ENCODE measurements around the gene TP53. TPM values are rescaled to one million over a fixed set of nuclear protein-coding genes. Genes with fewer than 3 reads are reported as not detected.
A peak's percentile ranks its signal among the peaks of the same experiment; 100 is the strongest.

The TP53 gene
- total RNA-seq, 2 experiments from 2014 or later: 69.2 to 172 TPM

GRCh38 chr17:7684851-7685532 is 2.3 kb downstream of the TP53 start:
- CTCF ChIA-PET (ENCODE audit: unreplicated experiment): interaction anchor here (1.0 kb wide), 1 partner anchor 125 kb away, joined by 3 read pairs; no protein-coding TSS in a partner anchor
- no peak overlapping the region for H2AFZ ChIP-seq (ENCODE audit: low read length)

GRCh38 chr17:7677388-7678067 is 9.8 kb downstream of the TP53 start:
- Histone ChIP-seq H3K4me1 (ENCODE audit: insufficient read depth, low read length, poor library complexity, severe bottlenecking) (no peaks in the 10 kb centered on the region), H3K4me2 (ENCODE audit: low read length) (no peak overlapping the region), H3K27ac (ENCODE audit: low read depth, low read length, poor library complexity, severe bottlenecking) (no peak overlapping the region), H3K79me2 (ENCODE audit: insufficient read depth, low read depth, low read length) (peaks cover 15% of the 10 kb centered on the region), H4K20me1 (ENCODE audit: insufficient read depth, low read length) (no peaks in the 10 kb centered on the region), H3K4me3 (ENCODE audit: low read depth, low read length, poor library complexity, severe bottlenecking) (no peak overlapping the region), H2AFZ (ENCODE audit: low read length) (no peak overlapping the region), H3K9me2 (ENCODE audit: insufficient read depth, low read length) (no peaks in the 10 kb centered on the region), H3K36me3 (ENCODE audit: insufficient read depth, low read length) (peaks cover 46% of the 10 kb centered on the region), H3K9me3 (ENCODE audit: low read length) (peaks cover 8% of the 10 kb centered on the region)
- TF ChIP-seq EZH2phosphoT487 (IDR thresholded peaks at IDR 0.05; ENCODE audit: borderline replicate concordance, low read depth, low read length): no peak
- no peak for TF ChIP-seq CTCF (conservative IDR thresholded peaks at IDR 0.05; ENCODE audit: low read length)
- BruUV-seq (replicated peaks): no TSS peak
- POLR2A ChIA-PET: no interaction called here
- intact Hi-C loops (cut with micrococcal nuclease; ENCODE audit: unreplicated experiment): no loop called here
- CTCF ChIA-PET (ENCODE audit: unreplicated experiment): no interaction called here
- no peak for DNase-seq (ENCODE audit: low spot score)

More at GRCh38 chr17:7684851-7685532, 2.3 kb downstream of the TP53 start:
- DNase-seq (ENCODE audit: low spot score): no peak
- H3K4me2 ChIP-seq (ENCODE audit: low read length): peak overlapping the region; percentile 86
- H3K4me1 ChIP-seq (ENCODE audit: insufficient read depth, low read length, poor library complexity, severe bottlenecking): peaks cover 27% of the 10 kb centered on the region
- no TSS peak for BruUV-seq (replicated peaks)
- no peaks in the 10 kb centered on the region for H3K9me3 ChIP-seq (ENCODE audit: low read length)
- POLR2A ChIA-PET: interaction anchor here (0.6 to 2.7 kb wide), 3 partner anchors 12 to 133 kb away, joined by 3 to 10 read pairs (median 5); partner anchors contain the start of gene SAT2
- intact Hi-C loops (cut with micrococcal nuclease; ENCODE audit: unreplicated experiment): loop anchor here (5.0 kb wide), 5 partner anchors 113 to 692 kb away; partner anchors contain the start of genes KCTD11 and KRABD2
- peak overlapping the region; percentile 93 for H3K27ac ChIP-seq (ENCODE audit: low read depth, low read length, poor library complexity, severe bottlenecking)
- H3K4me3 ChIP-seq (ENCODE audit: low read depth, low read length, poor library complexity, severe bottlenecking): peak overlapping the region; percentile 92
- no peaks in the 10 kb centered on the region for H3K9me2 ChIP-seq (ENCODE audit: insufficient read depth, low read length)
- TF ChIP-seq EZH2phosphoT487 (IDR thresholded peaks at IDR 0.05; ENCODE audit: borderline replicate concordance, low read depth, low read length): no peak
- peaks cover 71% of the 10 kb centered on the region for H3K79me2 ChIP-seq (ENCODE audit: insufficient read depth, low read depth, low read length)
- peaks cover 24% of the 10 kb centered on the region for H4K20me1 ChIP-seq (ENCODE audit: insufficient read depth, low read length)
- peaks cover 42% of the 10 kb centered on the region for H3K36me3 ChIP-seq (ENCODE audit: insufficient read depth, low read length)

GRCh38 chr17:7676533-7676932 is 10.8 kb downstream of the TP53 start:
- no peaks in the 10 kb centered on the region for H3K9me2 ChIP-seq (ENCODE audit: insufficient read depth, low read length)
- peaks cover 8% of the 10 kb centered on the region for H3K9me3 ChIP-seq (ENCODE audit: low read length)
- H3K4me3 ChIP-seq (ENCODE audit: low read depth, low read length, poor library complexity, severe bottlenecking): no peak overlapping the region
- no peaks in the 10 kb centered on the region for H4K20me1 ChIP-seq (ENCODE audit: insufficient read depth, low read length)
- BruUV-seq (replicated peaks): no TSS peak
- no peak for TF ChIP-seq CTCF (conservative IDR thresholded peaks at IDR 0.05; ENCODE audit: low read length)
- TF ChIP-seq EZH2phosphoT487 (IDR thresholded peaks at IDR 0.05; ENCODE audit: borderline replicate concordance, low read depth, low read length): no peak
- H2AFZ ChIP-seq (ENCODE audit: low read length): no peak overlapping the region
- peaks cover 8% of the 10 kb centered on the region; the same call in 1 of the 2 replicates for H3K79me2 ChIP-seq (ENCODE audit: insufficient read depth, low read depth, low read length)
- CTCF ChIA-PET (ENCODE audit: unreplicated experiment): no interaction called here
- no peak overlapping the region for H3K27ac ChIP-seq (ENCODE audit: low read depth, low read length, poor library complexity, severe bottlenecking)
- no peak for DNase-seq (ENCODE audit: low spot score)
- POLR2A ChIA-PET: interaction anchor here (0.6 kb wide), 1 partner anchor 115 kb away, joined by 3 read pairs; no protein-coding TSS in a partner anchor
- H3K36me3 ChIP-seq (ENCODE audit: insufficient read depth, low read length): peaks cover 51% of the 10 kb centered on the region
- intact Hi-C loops (cut with micrococcal nuclease; ENCODE audit: unreplicated experiment): no loop called here
- H3K4me1 ChIP-seq (ENCODE audit: insufficient read depth, low read length, poor library complexity, severe bottlenecking): no peaks in the 10 kb centered on the region
- H3K4me2 ChIP-seq (ENCODE audit: low read length): no peak overlapping the region

All from OCI-LY7 (cell line).